ENCODE measurements around the gene ERCC6. TPM values are rescaled to one million over a fixed set of nuclear protein-coding genes. Genes with fewer than 3 reads are reported as not detected.

The ERCC6 gene
- total RNA-seq, 1 experiment from 2014 or later: 36.7 TPM

- H3K36me3 ChIP-seq (ENCODE audit: low read depth, low read length): peaks cover 50% of the 10 kb centered on the region; the same call in 1 of the 2 replicates
- no peak overlapping the region for H3K4me3 ChIP-seq (ENCODE audit: low read length)
- no peaks in the 10 kb centered on the region for H3F3A ChIP-seq (ENCODE audit: low read length, unreplicated experiment)
- H3K9me2 ChIP-seq (replicated peaks; ENCODE audit: low read length): no peaks in the 10 kb centered on the region
- H3K4me2 ChIP-seq (ENCODE audit: low read length): no peak overlapping the region
- H3K4me1 ChIP-seq (ENCODE audit: insufficient read depth, low read length): peaks cover 5% of the 10 kb centered on the region
- ChIA-PET CTCF (no interaction called here), POLR2A (ENCODE audit: unreplicated experiment) (no interaction called here)
- H3K9me3 ChIP-seq (ENCODE audit: low read length): no peaks in the 10 kb centered on the region
- peaks cover 11% of the 10 kb centered on the region for H4K20me1 ChIP-seq (ENCODE audit: low read length)
- H3K27me3 ChIP-seq (ENCODE audit: low read length): no peaks in the 10 kb centered on the region
- intact Hi-C loops (cut with micrococcal nuclease): loop anchor here (10.0 kb wide), 1 partner anchor 962 kb away; no protein-coding TSS in a partner anchor
- no TSS peak for BruUV-seq (replicated peaks)
- DNase-seq: no peak
- peaks cover 21% of the 10 kb centered on the region for H3K79me2 ChIP-seq (ENCODE audit: low read length)
- no peak overlapping the region for H3K27ac ChIP-seq (ENCODE audit: low read length)
- no peak overlapping the region for H3K9ac ChIP-seq (ENCODE audit: low read length)
- ATAC-seq: no peak
- TF ChIP-seq EZH2phosphoT487 (IDR thresholded peaks at IDR 0.05; ENCODE audit: borderline replicate concordance, low read length): no peak
- no peak for TF ChIP-seq EZH2 (IDR thresholded peaks at IDR 0.05; ENCODE audit: low read length, unreplicated experiment)
- TF ChIP-seq CTCF (conservative IDR thresholded peaks at IDR 0.05; ENCODE audit: low read depth, low read length): no peak
- H2AFZ ChIP-seq (ENCODE audit: low read length): no peak overlapping the region
Observed at GRCh38 chr10:49516216-49516970, 22.5 kb downstream of the ERCC6 start.

GRCh38 chr10:49512121-49512809, 26.7 kb downstream of the ERCC6 start:
- H2AFZ ChIP-seq (ENCODE audit: low read length): no peak overlapping the region
- peaks cover 6% of the 10 kb centered on the region; the same call in 1 of the 2 replicates for H3K79me2 ChIP-seq (ENCODE audit: low read length)
- H3K9me2 ChIP-seq (replicated peaks; ENCODE audit: low read length): no peaks in the 10 kb centered on the region
- DNase-seq (peak; percentile 72), ATAC-seq (peak; percentile 75)
- ChIA-PET CTCF (interaction anchor here (0.5 to 3.4 kb wide), 8 partner anchors 23 to 854 kb away, joined by 3 to 54 read pairs (median 4); no protein-coding TSS in a partner anchor), POLR2A (ENCODE audit: unreplicated experiment) (no interaction called here)
- TF ChIP-seq CTCF (conservative IDR thresholded peaks at IDR 0.05; ENCODE audit: low read depth, low read length) (peak; percentile 99), EZH2phosphoT487 (IDR thresholded peaks at IDR 0.05; ENCODE audit: borderline replicate concordance, low read length) (no peak)
- H4K20me1 ChIP-seq (ENCODE audit: low read length): no peaks in the 10 kb centered on the region
- H3K4me2 ChIP-seq (ENCODE audit: low read length): no peak overlapping the region
- no peak overlapping the region for H3K9ac ChIP-seq (ENCODE audit: low read length)
- H3K27ac ChIP-seq (ENCODE audit: low read length): no peak overlapping the region
- intact Hi-C loops (cut with micrococcal nuclease): loop anchor here (1.0 to 10.0 kb wide), 2 partner anchors 105 to 957 kb away; no protein-coding TSS in a partner anchor
- no peaks in the 10 kb centered on the region for H3K27me3 ChIP-seq (ENCODE audit: low read length)
- H3K4me1 ChIP-seq (ENCODE audit: insufficient read depth, low read length): peaks cover 5% of the 10 kb centered on the region
- no peaks in the 10 kb centered on the region for H3K9me3 ChIP-seq (ENCODE audit: low read length)
- no peak overlapping the region for H3K4me3 ChIP-seq (ENCODE audit: low read length)
- peaks cover 23% of the 10 kb centered on the region; the same call in 1 of the 2 replicates for H3K36me3 ChIP-seq (ENCODE audit: low read depth, low read length)
- H3F3A ChIP-seq (ENCODE audit: low read length, unreplicated experiment): no peaks in the 10 kb centered on the region
- no TSS peak for BruUV-seq (replicated peaks)

All from PC-3 (cell line).